LNCAP (cell line): ENCODE data around the gene CCDC85C.

Experiments
- TF ChIP-seq, protein P1 (sequence below): fragments of 450-650 bp; IDR thresholded peaks from 2 replicates; pipeline ENCODE4 v1.5.1; 2017; ENCODE audit warnings: mild to moderate bottlenecking

Gene CCDC85C

DNA sequence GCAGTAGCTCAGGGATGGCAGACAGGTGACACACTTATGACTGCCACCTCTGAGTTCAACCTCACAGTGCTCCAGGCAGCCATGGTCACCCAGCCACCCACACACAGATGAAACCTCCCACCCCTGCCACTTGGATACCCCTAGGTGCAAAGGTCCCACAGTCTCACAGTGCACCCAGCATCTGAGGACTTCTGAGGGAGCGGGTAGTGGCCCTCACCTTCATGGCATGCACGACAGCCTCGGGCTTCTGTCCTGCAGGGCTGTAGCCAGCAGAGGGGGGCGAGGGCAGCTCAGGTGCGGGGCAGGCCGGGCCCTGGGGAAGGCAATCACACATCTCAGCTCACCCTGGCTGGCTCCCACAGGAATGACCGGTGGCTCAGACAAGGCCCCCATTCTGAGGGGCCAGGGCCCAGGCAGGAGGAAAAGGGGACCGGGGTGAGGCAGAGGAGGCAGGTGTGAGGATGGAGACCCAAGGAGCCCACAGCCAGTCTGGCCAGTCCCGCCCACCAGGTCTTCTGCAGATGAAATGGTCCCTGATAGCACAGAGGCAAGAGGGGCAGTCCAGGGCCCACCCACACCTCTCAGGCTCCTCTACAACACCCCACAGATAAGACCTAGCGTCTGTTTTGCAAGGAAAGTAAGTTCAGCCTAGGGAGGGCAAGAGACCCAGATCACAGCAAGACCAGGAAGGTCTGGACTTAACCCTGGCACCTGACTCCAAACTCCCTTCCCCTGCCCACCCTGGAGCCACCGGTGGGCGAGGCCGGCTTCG lies 87.0 kb downstream of the CCDC85C start:
- TF ChIP-seq, protein P1, sequence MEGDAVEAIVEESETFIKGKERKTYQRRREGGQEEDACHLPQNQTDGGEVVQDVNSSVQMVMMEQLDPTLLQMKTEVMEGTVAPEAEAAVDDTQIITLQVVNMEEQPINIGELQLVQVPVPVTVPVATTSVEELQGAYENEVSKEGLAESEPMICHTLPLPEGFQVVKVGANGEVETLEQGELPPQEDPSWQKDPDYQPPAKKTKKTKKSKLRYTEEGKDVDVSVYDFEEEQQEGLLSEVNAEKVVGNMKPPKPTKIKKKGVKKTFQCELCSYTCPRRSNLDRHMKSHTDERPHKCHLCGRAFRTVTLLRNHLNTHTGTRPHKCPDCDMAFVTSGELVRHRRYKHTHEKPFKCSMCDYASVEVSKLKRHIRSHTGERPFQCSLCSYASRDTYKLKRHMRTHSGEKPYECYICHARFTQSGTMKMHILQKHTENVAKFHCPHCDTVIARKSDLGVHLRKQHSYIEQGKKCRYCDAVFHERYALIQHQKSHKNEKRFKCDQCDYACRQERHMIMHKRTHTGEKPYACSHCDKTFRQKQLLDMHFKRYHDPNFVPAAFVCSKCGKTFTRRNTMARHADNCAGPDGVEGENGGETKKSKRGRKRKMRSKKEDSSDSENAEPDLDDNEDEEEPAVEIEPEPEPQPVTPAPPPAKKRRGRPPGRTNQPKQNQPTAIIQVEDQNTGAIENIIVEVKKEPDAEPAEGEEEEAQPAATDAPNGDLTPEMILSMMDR, result no peak

DNA sequence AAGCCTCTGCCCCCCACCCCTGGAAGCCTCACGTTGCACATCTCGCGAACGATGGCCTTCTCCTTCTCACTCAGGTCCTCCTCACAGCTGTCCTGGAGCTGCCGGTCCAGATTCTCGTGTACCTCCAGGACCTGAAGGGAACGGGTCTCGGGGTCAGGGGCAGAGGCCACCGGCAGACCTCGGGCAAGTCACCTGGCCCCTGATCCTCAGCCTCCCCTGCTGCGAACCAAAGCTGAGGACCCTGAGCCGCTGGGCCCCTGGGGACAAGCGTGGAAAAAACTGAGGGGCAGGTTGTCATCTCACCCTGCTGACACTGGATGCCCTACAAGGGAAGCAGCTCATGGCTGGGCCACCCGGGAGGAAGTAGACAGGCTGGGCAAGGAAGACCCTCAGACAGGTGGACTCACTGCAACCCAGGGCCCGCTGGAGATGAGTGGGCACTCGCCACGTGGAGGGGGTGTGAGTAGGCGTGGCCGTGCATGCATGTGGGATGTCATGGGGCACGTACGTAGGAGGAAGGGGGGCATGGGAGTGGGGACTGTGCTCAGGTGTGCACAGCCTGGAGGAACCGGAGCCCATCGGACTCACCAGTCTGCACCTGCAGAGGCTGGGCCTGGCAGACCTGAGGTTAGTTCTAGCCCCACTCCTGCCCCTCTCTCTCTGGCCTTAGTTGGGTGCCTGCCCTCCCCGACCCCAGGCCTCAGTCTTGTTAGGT lies 87.7 kb downstream of the CCDC85C start:
- TF ChIP-seq, protein P1, result no peak

DNA sequence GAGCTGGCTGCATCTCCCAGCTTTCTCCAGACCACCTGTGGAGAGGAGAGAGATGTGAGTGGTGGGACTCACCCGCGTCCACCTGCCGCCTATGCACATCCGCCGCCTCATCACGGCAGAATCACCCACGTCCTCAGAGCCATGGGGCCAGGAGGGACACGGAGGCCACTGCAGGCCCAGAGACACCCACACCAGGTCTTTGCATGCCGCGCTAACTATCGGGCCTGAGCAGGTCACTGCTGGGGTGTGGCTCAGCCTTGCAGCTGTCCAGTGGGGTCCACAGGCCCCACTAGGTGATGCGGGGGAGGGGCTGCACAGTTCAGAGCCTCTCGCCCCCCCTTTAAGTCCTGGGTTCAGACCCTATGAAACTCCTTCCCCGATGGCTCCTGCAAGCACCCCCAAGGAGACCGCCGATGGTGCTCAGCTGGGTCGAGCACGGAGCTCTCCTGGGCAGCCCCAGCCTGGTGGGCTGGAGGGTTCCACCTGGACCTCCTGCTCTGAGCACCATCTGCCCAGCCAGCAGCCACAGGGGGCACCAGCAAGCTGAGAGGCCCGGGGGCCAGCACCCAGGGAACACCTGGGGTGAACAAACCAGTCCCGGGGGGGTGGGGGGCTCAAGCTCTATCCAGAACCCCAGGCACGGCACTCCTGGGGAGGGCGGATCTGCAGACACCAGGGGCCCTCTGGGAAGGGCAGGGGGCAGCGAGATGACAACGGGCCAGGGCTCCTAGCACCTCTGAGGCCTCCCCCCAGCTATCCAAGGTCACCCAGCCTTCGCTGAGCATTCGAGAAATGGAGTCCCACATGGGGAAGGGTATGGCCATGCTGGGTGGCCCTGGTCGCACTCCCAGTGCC lies 88.5 kb downstream of the CCDC85C start:
- TF ChIP-seq, protein P1, result no peak

DNA sequence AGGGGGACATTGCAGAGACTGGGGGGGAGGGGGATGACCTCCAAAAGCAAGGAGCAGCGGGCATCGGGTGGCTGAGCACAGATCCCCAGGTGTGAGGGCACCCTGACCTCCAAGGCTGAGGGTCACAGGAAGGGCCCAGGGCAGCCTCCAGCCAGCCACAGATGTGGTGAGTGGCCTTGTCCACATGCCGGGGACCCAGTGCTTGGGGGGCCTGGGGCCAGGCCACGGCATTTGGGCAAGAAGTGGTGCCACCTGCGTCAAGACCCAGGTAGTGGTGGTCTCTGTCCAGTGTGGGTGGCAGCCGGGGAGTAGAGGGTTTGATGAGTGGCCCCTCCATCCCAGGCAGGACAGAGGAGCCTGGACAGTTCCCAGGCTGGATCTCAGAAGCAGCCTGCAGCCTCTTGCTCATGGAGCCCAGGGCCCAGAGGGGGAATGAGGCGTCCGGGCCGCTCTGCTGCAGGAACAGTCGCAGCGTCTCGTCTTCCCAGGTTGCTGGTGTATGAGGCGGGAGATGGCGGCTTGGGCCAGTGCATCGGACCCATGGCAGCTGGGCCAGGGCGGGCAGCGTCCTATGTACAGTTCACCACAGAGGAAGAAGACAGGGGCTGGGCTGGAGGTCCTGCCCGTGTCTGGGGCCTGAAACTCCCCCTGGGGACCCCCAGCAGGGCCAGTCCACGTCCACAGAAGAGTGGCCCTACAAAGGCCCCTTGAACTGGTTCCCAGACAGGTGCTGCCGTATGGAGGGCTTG lies 89.3 kb downstream of the CCDC85C start:
- TF ChIP-seq, protein P1, result no peak

DNA sequence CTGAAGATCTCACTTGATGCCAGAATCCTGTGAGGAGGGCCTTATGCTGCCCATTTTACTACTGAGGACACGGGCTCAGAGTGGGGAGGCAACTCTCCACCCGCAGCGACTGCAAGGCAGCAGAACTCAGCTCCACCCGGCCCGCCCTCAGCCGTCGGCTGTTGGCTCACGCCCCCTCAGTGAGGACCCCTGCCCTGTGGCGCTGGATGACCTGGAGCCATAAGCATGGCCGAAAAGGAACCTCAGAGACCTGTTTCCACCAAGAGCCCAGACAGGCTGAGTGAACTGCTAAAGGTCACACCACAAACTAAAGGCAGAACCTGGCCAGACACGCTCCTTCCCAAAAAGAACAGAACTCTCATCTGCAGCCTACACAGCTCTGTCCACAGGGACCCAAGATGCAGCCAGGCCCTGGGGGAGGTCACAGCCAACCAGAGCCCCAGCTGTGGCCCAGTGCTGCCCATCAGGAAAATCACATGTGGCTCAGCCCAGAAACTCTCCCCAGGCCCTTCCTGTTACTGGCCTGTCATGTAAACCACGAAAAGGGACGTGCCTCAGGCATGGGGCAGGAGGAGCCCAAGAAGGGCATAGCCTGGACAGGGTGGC lies 90.0 kb downstream of the CCDC85C start:
- TF ChIP-seq, protein P1, result no peak

DNA sequence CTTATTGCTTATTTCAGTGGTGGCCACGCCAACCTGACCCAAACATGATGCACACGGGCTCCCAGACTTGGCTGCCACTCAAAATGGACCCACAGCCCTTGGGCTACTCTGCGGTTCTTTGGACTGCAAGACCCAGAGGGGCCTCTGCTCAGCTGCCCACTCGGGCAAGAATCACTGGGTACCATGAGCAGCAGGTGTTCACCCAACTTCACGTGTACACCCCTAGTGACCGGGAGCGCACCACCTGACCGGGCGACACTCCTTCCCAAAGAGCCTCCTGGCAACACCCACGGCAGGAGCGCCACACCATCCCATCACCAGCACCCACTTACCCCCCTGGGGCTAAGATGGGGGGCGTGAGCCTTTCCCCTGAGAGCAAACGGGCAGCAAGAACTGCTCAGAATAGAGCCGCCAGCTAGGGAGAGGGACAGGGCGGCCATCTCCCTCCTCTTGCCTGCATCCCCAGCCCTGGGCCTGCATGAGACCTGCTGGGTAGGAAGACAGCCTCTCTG lies 90.8 kb downstream of the CCDC85C start:
- TF ChIP-seq, protein P1, result no peak
